DOHH2 (cell line): ENCODE measurements around the gene SLIT1.

Source experiments
- CTCF ChIP-seq: fragments of 200-600 bp; sonication (generic); IDR thresholded peaks from one replicate; pipeline ENCODE4 v1.5.1; 2014; ENCODE audit warnings: antibody characterized with exemption, mild to moderate bottlenecking, low read depth, low read length; ENCODE audit not compliant: poor library complexity, severe bottlenecking
- EZH2phosphoT487 ChIP-seq: fragments of 200-600 bp; sonication (generic); IDR thresholded peaks from 2 replicates; pipeline ENCODE4 v1.6.1; 2017; ENCODE audit warnings: borderline replicate concordance, mild to moderate bottlenecking, antibody characterized with exemption, low read length, moderate library complexity, mixed read lengths

GRCh38 chr10:97074256-97075145, 111.3 kb downstream of the SLIT1 start:
- TF ChIP-seq CTCF (no peak), EZH2phosphoT487 (no peak)
